ENCODE results near the gene KCTD2. TPM values are rescaled to one million over a fixed set of nuclear protein-coding genes. Genes with fewer than 3 reads are reported as not detected.
"Not testable (repeated sequence)": the region's sequence is repeated elsewhere in the genome, so short reads cannot be mapped to it uniquely, and the experiment has no call there.

KCTD2 gene
- polyA plus RNA-seq, 1 of the 3 experiments (the other 2 are of a cell fraction), result 27.5 TPM

- Histone ChIP-seq H3F3A (replicated peaks; ENCODE audit: insufficient read depth) (peaks cover 11% of the 10 kb centered on the region), H3K27me3 (ENCODE audit: insufficient read depth) (no peaks in the 10 kb centered on the region), H4K20me1 (ENCODE audit: insufficient read depth) (no peaks in the 10 kb centered on the region), H2AFZ (ENCODE audit: low read depth) (no peak overlapping the region), H3K36me3 (replicated peaks in 1 of 2; ENCODE audit: control insufficient read depth in 1 of 2, insufficient read depth in 2 of 2, low read length in 1 of 2) (peaks cover 29 to 33% of the 10 kb centered on the region in 2 experiments), H3K4me1 (ENCODE audit: control insufficient read depth in 1 of 2, insufficient read depth in 2 of 2, low read depth in 1 of 2, low read length in 1 of 2) (peaks cover 3 to 7% of the 10 kb centered on the region in 2 experiments; a peak in 1 of 4 replicates), H3K27ac (ENCODE audit: low read depth in 2 of 2, low read length in 1 of 2) (no peak overlapping the region), H3K9me3 (no peaks in the 10 kb centered on the region), H3K9ac (no peak overlapping the region), H3K9me2 (no peaks in the 10 kb centered on the region), H3K4me2 (no peak overlapping the region), H3K4me3 (ENCODE audit: low read depth in 2 of 2, low read length in 1 of 2) (no peak overlapping the region), H3K79me2 (ENCODE audit: insufficient read depth) (peaks cover 37% of the 10 kb centered on the region)
- no peak for TF ChIP-seq SIN3A (IDR thresholded peaks at IDR 0.05; ENCODE audit: borderline replicate concordance, low read depth, low read length)
- DNase-seq, result no peak
- ChIA-PET CTCF (interaction anchor here (1.0 to 2.2 kb wide), 6 partner anchors 8 to 250 kb away, joined by 3 to 8 read pairs (median 5); partner anchors contain the start of gene MRPL58), POLR2A (interaction anchor here (1.4 kb wide), 1 partner anchor 51 kb away, joined by 3 read pairs; no protein-coding TSS in a partner anchor)
- WGBS (ENCODE audit: low lambda C conversion rate), result 92% methylated on average over 8 of the region's 12 CpGs
These were observed 5.3 kb upstream of the KCTD2 start for GRCh38 chr17:75041656-75042280.

- ChIA-PET CTCF (interaction anchor here (1.0 to 1.7 kb wide), 3 partner anchors 10 to 86 kb away, joined by 3 to 6 read pairs (median 5); no protein-coding TSS in a partner anchor), POLR2A (interaction anchor here (1.2 kb wide), 1 partner anchor 31 kb away, joined by 3 read pairs; the partner anchor contains the start of gene MRPL58)
- not testable (repeated sequence) for H3K27me3 ChIP-seq (ENCODE audit: insufficient read depth); H3K9me3 ChIP-seq; H3K27ac ChIP-seq (ENCODE audit: low read depth in 2 of 2, low read length in 1 of 2); H3K4me3 ChIP-seq (ENCODE audit: low read depth in 2 of 2, low read length in 1 of 2); DNase-seq; H4K20me1 ChIP-seq (ENCODE audit: insufficient read depth); H3F3A ChIP-seq (replicated peaks; ENCODE audit: insufficient read depth); H2AFZ ChIP-seq (ENCODE audit: low read depth); H3K4me2 ChIP-seq; H3K9ac ChIP-seq; H3K9me2 ChIP-seq
- 78% methylated on average over 5 of the region's 5 CpGs for WGBS (ENCODE audit: low lambda C conversion rate)
- peaks cover 7 to 14% of the 10 kb centered on the region in 2 experiments; a peak in 2 of 4 replicates for H3K4me1 ChIP-seq (ENCODE audit: control insufficient read depth in 1 of 2, insufficient read depth in 2 of 2, low read depth in 1 of 2, low read length in 1 of 2)
- peaks cover 25 to 31% of the 10 kb centered on the region in 2 experiments for H3K36me3 ChIP-seq (replicated peaks in 1 of 2; ENCODE audit: control insufficient read depth in 1 of 2, insufficient read depth in 2 of 2, low read length in 1 of 2)
- peaks cover 52% of the 10 kb centered on the region for H3K79me2 ChIP-seq (ENCODE audit: insufficient read depth)
These were observed 3.2 kb upstream of the KCTD2 start for GRCh38 chr17:75043789-75044188.

DNA sequence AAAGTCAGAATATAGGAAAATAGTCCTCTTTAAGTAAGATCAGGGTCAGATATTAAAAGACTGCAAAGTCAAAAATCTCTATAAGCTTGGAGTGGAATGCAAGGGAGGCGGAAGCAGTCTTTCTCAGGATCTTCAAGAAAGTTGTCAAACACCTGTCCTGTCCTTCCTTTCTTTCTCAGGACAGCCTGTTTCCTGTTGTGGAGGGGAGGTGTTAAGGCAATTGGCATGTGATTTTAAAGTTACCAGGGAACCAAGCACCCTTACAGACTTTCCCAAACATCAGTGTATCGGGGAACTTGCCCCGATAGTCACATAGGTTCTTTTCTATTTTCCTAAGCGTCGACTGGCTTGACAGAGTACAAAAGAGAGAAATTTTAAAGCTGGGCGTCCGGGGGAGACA, 2.3 kb upstream of the KCTD2 start:
- Histone ChIP-seq H3K9me2 (no peaks in the 10 kb centered on the region), H3K79me2 (ENCODE audit: insufficient read depth) (peaks cover 61% of the 10 kb centered on the region), H3K27ac (ENCODE audit: low read depth in 2 of 2, low read length in 1 of 2) (no peak overlapping the region), H3K9ac (no peak overlapping the region), H3K4me1 (ENCODE audit: control insufficient read depth in 1 of 2, insufficient read depth in 2 of 2, low read depth in 1 of 2, low read length in 1 of 2) (peaks cover 7 to 15% of the 10 kb centered on the region in 2 experiments; a peak in 2 of 4 replicates), H3K4me2 (no peak overlapping the region), H2AFZ (ENCODE audit: low read depth) (no peak overlapping the region), H3F3A (replicated peaks; ENCODE audit: insufficient read depth) (peaks cover 8% of the 10 kb centered on the region), H3K27me3 (ENCODE audit: insufficient read depth) (no peaks in the 10 kb centered on the region), H3K9me3 (no peaks in the 10 kb centered on the region), H3K4me3 (ENCODE audit: low read depth in 2 of 2, low read length in 1 of 2) (no peak overlapping the region), H4K20me1 (ENCODE audit: insufficient read depth) (no peaks in the 10 kb centered on the region), H3K36me3 (replicated peaks in 1 of 2; ENCODE audit: control insufficient read depth in 1 of 2, insufficient read depth in 2 of 2, low read length in 1 of 2) (peaks cover 24 to 27% of the 10 kb centered on the region in 2 experiments)
- CTCF ChIA-PET, result no interaction called here
- WGBS (ENCODE audit: low lambda C conversion rate), result 95% methylated on average over 7 of the region's 7 CpGs
- POLR2A ChIA-PET, result interaction anchor here (0.6 kb wide), 1 partner anchor 109 kb away, joined by 3 read pairs; no protein-coding TSS in a partner anchor
- no peak for DNase-seq
- TF ChIP-seq FOXJ3 (CRISPR knock-in tag; IDR thresholded peaks at IDR 0.05) (no peak), NRF1 (IDR thresholded peaks at IDR 0.05; ENCODE audit: low read depth, low read length) (no peak), EP300 (IDR thresholded peaks at IDR 0.05; ENCODE audit: borderline replicate concordance in 1 of 2, low read depth in 1 of 2, low read length in 1 of 2) (no peak), PBX3 (IDR thresholded peaks at IDR 0.05) (no peak)

GRCh38 chr17:75045946-75046406, 1.0 kb upstream of the KCTD2 start:
- DNase-seq; H4K20me1 ChIP-seq (ENCODE audit: insufficient read depth); H3K27me3 ChIP-seq (ENCODE audit: insufficient read depth); H3K9me3 ChIP-seq; H3K9me2 ChIP-seq: not testable (repeated sequence)
- Histone ChIP-seq H3K9ac (peak overlapping the region; percentile 94), H3K79me2 (ENCODE audit: insufficient read depth) (peaks cover 72% of the 10 kb centered on the region), H3F3A (replicated peaks; ENCODE audit: insufficient read depth) (peaks cover 14% of the 10 kb centered on the region), H2AFZ (ENCODE audit: low read depth) (peak overlapping the region; percentile 83; the same call in 1 of the 2 replicates), H3K27ac (ENCODE audit: low read depth in 2 of 2, low read length in 1 of 2) (peak overlapping the region; percentile 90 to 92; a peak in 3 of 4 replicates), H3K4me2 (peak overlapping the region; percentile 92), H3K4me1 (ENCODE audit: control insufficient read depth in 1 of 2, insufficient read depth in 2 of 2, low read depth in 1 of 2, low read length in 1 of 2) (peaks cover 7 to 15% of the 10 kb centered on the region in 2 experiments; a peak in 2 of 4 replicates), H3K36me3 (replicated peaks in 1 of 2; ENCODE audit: control insufficient read depth in 1 of 2, insufficient read depth in 2 of 2, low read length in 1 of 2) (peaks cover 20 to 27% of the 10 kb centered on the region in 2 experiments), H3K4me3 (ENCODE audit: low read depth in 2 of 2, low read length in 1 of 2) (peak overlapping the region; percentile 92 to 97)
- WGBS (ENCODE audit: low lambda C conversion rate), result 21% methylated on average over 25 of the region's 25 CpGs
- ChIA-PET CTCF (interaction anchor here (0.9 to 1.9 kb wide), 3 partner anchors 59 to 85 kb away, joined by 3 to 9 read pairs (median 7); partner anchors contain the start of gene NT5C), POLR2A (interaction anchor here (0.5 to 2.2 kb wide), 6 partner anchors 11 to 555 kb away, joined by 3 to 8 read pairs (median 4); partner anchors contain the start of genes HID1 and MRPL58)
